OCI-LY1 (cell line): Measurements from ENCODE around the gene INKA2.

Experiments used
- H2AFZ ChIP-seq: fragments of 200-600 bp; sonication (generic), shearing (Covaris generic); 2 replicates; pipeline ENCODE4 v1.6.0; 2014; ENCODE audit warnings: antibody characterized with exemption, mild to moderate bottlenecking, low read length
- H3F3A ChIP-seq: fragments of 200-600 bp; sonication (generic), shearing (Covaris generic); 2 replicates; pipeline ENCODE4 v1.6.0; 2014; ENCODE audit warnings: mild to moderate bottlenecking, antibody characterized with exemption, low read length, moderate library complexity; ENCODE audit not compliant: insufficient read depth
- H3K27ac ChIP-seq: fragments of 200-600 bp; sonication (generic); 2 replicates; pipeline ENCODE4 v1.5.1; 2014; ENCODE audit warnings: low read length, mixed run types, mild to moderate bottlenecking, low read depth; ENCODE audit not compliant: poor library complexity, severe bottlenecking
- H3K27me3 ChIP-seq: fragments of 200-600 bp; sonication (generic); 2 replicates; pipeline ENCODE4 v1.6.0; 2014; ENCODE audit warnings: antibody characterized with exemption, mild to moderate bottlenecking, low read length, moderate library complexity; ENCODE audit not compliant: insufficient read depth
- H3K36me3 ChIP-seq: fragments of 200-600 bp; sonication (generic); 2 replicates; pipeline ENCODE4 v1.6.1; 2014; ENCODE audit warnings: mild to moderate bottlenecking, antibody characterized with exemption, low read length, moderate library complexity, mixed read lengths; ENCODE audit not compliant: insufficient read depth
- H3K4me1 ChIP-seq: fragments of 200-600 bp; sonication (generic); 2 replicates; pipeline ENCODE4 v1.5.1; 2014; ENCODE audit warnings: mild to moderate bottlenecking, low read length, moderate library complexity; ENCODE audit not compliant: insufficient read depth, severe bottlenecking
- H3K4me2 ChIP-seq: fragments of 200-600 bp; sonication (generic), shearing (Covaris generic); 2 replicates; pipeline ENCODE4 v1.6.1; 2014; ENCODE audit warnings: low read length
- H3K4me3 ChIP-seq: fragments of 200-600 bp; sonication (generic); 2 replicates; pipeline ENCODE4 v1.5.1; 2014; ENCODE audit warnings: low read length, low read depth, mild to moderate bottlenecking, mixed read lengths; ENCODE audit not compliant: poor library complexity, severe bottlenecking
- H3K79me2 ChIP-seq: fragments of 200-600 bp; shearing (Covaris generic); 2 replicates; pipeline ENCODE4 v1.6.1; 2016; ENCODE audit warnings: mixed run types, low read length, mixed read lengths; ENCODE audit not compliant: insufficient read depth
- H3K9ac ChIP-seq: fragments of 200-600 bp; sonication (generic), shearing (Covaris generic); 2 replicates; pipeline ENCODE4 v1.6.1; 2014; ENCODE audit warnings: mild to moderate bottlenecking, low read length, mixed read lengths
- H3K9me2 ChIP-seq: fragments of 200-600 bp; sonication (generic), shearing (Covaris generic); 2 replicates; pipeline ENCODE4 v1.6.1; 2014; ENCODE audit warnings: low read depth, mild to moderate bottlenecking, low read length, mixed read lengths
- H3K9me3 ChIP-seq: fragments of 200-600 bp; shearing (Covaris generic); 2 replicates; pipeline ENCODE4 v1.6.1; 2014; ENCODE audit warnings: low read length, mixed read lengths
- H4K20me1 ChIP-seq: fragments of 200-600 bp; sonication (generic), shearing (Covaris generic); 2 replicates; pipeline ENCODE4 v1.6.0; 2016; ENCODE audit warnings: mild to moderate bottlenecking, low read length; ENCODE audit not compliant: insufficient read depth
- EZH2 ChIP-seq: fragments of 200-600 bp; sonication (generic), shearing (Covaris generic); IDR thresholded peaks from 2 replicates; pipeline ENCODE4 v1.8.0; 2017; ENCODE audit warnings: borderline replicate concordance, mixed run types, mild to moderate bottlenecking, antibody characterized with exemption, low read length, moderate library complexity, mixed read lengths
- TF ChIP-seq, protein P1 (sequence below): fragments of 200-600 bp; sonication (generic), shearing (Covaris generic); IDR thresholded peaks from 2 replicates; pipeline ENCODE4 v1.5.1; 2017; ENCODE audit warnings: mild to moderate bottlenecking, antibody characterized with exemption, low read length, moderate library complexity, mixed read lengths

Gene INKA2

DNA sequence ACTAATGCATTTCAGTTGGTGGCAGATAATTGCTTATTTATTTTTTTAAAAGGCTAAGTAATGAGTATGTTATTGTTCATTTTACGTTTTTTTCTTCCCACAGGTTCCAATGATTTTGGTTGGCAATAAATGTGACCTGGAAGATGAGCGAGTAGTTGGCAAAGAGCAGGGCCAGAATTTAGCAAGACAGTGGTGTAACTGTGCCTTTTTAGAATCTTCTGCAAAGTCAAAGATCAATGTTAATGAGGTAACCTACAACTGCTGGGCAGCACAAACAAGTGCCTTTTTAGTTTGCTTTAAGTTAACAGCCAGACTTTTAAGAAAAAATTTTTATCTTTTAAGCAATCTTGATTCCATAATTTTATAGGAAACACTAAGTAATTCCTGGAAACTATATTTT lies 35.0 kb downstream of the INKA2 start:
- Histone ChIP-seq H3K4me2 (no peak overlapping the region), H3K4me1 (no peaks in the 10 kb centered on the region), H2AFZ (no peak overlapping the region), H3K9me2 (no peaks in the 10 kb centered on the region), H3K27ac (no peak overlapping the region), H3K36me3 (peaks cover 79% of the 10 kb centered on the region), H3K79me2 (no peaks in the 10 kb centered on the region), H3K9me3 (no peaks in the 10 kb centered on the region), H3K27me3 (no peaks in the 10 kb centered on the region), H3K4me3 (no peak overlapping the region), H3K9ac (no peak overlapping the region), H4K20me1 (no peaks in the 10 kb centered on the region), H3F3A (no peaks in the 10 kb centered on the region)
- no peak for TF ChIP-seq EZH2
- TF ChIP-seq, protein P1, sequence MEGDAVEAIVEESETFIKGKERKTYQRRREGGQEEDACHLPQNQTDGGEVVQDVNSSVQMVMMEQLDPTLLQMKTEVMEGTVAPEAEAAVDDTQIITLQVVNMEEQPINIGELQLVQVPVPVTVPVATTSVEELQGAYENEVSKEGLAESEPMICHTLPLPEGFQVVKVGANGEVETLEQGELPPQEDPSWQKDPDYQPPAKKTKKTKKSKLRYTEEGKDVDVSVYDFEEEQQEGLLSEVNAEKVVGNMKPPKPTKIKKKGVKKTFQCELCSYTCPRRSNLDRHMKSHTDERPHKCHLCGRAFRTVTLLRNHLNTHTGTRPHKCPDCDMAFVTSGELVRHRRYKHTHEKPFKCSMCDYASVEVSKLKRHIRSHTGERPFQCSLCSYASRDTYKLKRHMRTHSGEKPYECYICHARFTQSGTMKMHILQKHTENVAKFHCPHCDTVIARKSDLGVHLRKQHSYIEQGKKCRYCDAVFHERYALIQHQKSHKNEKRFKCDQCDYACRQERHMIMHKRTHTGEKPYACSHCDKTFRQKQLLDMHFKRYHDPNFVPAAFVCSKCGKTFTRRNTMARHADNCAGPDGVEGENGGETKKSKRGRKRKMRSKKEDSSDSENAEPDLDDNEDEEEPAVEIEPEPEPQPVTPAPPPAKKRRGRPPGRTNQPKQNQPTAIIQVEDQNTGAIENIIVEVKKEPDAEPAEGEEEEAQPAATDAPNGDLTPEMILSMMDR, result no peak

DNA sequence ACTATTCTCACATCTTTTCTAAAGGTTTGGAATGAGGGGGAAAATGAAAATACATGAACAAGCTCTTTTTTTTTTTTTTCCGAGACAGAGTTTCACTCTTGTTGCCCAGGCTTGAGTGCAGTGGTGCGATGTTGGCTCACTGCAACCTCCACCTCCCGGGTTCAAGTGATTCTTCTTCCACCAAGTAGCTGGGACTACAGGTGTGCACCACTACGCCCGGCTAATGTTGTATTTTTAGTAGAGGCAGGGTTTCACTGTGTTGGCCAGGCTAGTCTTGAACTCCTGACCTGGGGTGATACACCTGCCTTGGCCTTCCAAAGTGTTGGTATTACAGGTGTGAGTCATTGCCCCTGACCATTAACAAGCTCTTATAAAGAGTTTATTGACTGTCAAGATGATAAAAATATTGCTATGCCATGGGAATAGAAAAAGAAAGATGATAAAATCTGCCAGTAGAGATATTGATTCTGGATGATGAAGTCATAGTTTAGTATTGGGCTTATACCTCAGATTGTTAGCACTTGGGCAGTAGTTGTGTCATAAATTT lies 36.6 kb downstream of the INKA2 start:
- Histone ChIP-seq H3K9me2 (no peaks in the 10 kb centered on the region), H3K4me3 (no peak overlapping the region), H2AFZ (no peak overlapping the region), H3K27me3 (no peaks in the 10 kb centered on the region), H3K9me3 (no peaks in the 10 kb centered on the region), H3K27ac (no peak overlapping the region), H3F3A (no peaks in the 10 kb centered on the region), H3K9ac (no peak overlapping the region), H3K4me2 (no peak overlapping the region), H3K79me2 (no peaks in the 10 kb centered on the region), H3K4me1 (no peaks in the 10 kb centered on the region), H3K36me3 (peaks cover 80% of the 10 kb centered on the region), H4K20me1 (no peaks in the 10 kb centered on the region)
- TF ChIP-seq, protein P1, result no peak
- TF ChIP-seq EZH2, result no peak

DNA sequence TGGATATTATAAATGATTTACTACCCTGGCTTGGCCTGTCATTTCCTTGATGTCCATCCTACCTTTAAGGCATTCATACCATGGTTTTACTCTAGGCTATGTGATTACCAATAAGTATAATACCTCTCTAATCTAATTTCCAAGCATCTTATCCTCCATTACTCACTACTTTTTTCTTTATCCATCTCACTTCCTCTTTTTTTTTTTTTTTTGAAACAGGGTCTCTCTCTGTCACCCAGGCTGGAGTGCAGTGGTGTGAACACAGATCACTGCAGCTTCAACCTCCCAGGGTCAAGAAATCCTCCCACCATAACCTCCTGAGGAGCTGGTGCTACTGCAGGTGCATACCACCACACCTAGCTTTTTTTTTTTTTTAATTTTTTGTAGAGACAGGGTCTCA lies 39.9 kb downstream of the INKA2 start:
- peaks cover 83% of the 10 kb centered on the region for H3K36me3 ChIP-seq
- TF ChIP-seq, protein P1, result no peak
- no peak for TF ChIP-seq EZH2

More for the DNA sequence above, 39.9 kb downstream of the INKA2 start:
- H3F3A ChIP-seq, result no peaks in the 10 kb centered on the region
- no peak overlapping the region for H3K4me3 ChIP-seq
- H2AFZ ChIP-seq, result no peak overlapping the region
- no peaks in the 10 kb centered on the region for H3K9me3 ChIP-seq
- no peaks in the 10 kb centered on the region for H3K9me2 ChIP-seq
- no peaks in the 10 kb centered on the region for H3K27me3 ChIP-seq
- H3K27ac ChIP-seq, result no peak overlapping the region
- H4K20me1 ChIP-seq, result no peaks in the 10 kb centered on the region
- H3K79me2 ChIP-seq, result no peaks in the 10 kb centered on the region
- H3K4me1 ChIP-seq, result no peaks in the 10 kb centered on the region
- H3K9ac ChIP-seq, result no peak overlapping the region
- no peak overlapping the region for H3K4me2 ChIP-seq
